Neural progenitor cell (in vitro differentiated cells): ENCODE data around the gene TEPSIN.

ENCODE experiments used
- CTCF ChIP-seq: fragments of 200-600 bp; sonication (generic); IDR thresholded peaks from 2 replicates; pipeline ENCODE4 v1.5.1; 2017; ENCODE audit warnings: antibody characterized with exemption, mild to moderate bottlenecking
- EZH2 ChIP-seq: fragments of 200-600 bp; sonication (generic); IDR thresholded peaks from 2 replicates; pipeline ENCODE4 v1.6.1; 2017; ENCODE audit warnings: antibody characterized with exemption, mild to moderate bottlenecking, moderate library complexity
- EZH2phosphoT487 ChIP-seq: fragments of 200-600 bp; sonication (generic); IDR thresholded peaks from 2 replicates; pipeline ENCODE4 v1.6.1; 2017; ENCODE audit warnings: antibody characterized with exemption

- TF ChIP-seq CTCF (no peak), EZH2phosphoT487 (no peak), EZH2 (no peak)
Measured at GRCh38 chr17:81267390-81268067, 28.7 kb upstream of the TEPSIN start.
